Measurements from ENCODE around the gene CEACAM6. TPM values are rescaled to one million over a fixed set of nuclear protein-coding genes. Genes with fewer than 3 reads are reported as not detected.

The CEACAM6 gene
- total and polyA plus RNA-seq, 2 donors from 2014 or later = not detected

GRCh38 chr19:41815301-41815700 is 60.0 kb downstream of the CEACAM6 start:
- TF ChIP-seq, protein P1, sequence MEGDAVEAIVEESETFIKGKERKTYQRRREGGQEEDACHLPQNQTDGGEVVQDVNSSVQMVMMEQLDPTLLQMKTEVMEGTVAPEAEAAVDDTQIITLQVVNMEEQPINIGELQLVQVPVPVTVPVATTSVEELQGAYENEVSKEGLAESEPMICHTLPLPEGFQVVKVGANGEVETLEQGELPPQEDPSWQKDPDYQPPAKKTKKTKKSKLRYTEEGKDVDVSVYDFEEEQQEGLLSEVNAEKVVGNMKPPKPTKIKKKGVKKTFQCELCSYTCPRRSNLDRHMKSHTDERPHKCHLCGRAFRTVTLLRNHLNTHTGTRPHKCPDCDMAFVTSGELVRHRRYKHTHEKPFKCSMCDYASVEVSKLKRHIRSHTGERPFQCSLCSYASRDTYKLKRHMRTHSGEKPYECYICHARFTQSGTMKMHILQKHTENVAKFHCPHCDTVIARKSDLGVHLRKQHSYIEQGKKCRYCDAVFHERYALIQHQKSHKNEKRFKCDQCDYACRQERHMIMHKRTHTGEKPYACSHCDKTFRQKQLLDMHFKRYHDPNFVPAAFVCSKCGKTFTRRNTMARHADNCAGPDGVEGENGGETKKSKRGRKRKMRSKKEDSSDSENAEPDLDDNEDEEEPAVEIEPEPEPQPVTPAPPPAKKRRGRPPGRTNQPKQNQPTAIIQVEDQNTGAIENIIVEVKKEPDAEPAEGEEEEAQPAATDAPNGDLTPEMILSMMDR (IDR thresholded peaks at IDR 0.05; ENCODE audit: borderline replicate concordance, extremely low read depth, insufficient read depth) = no peak
- Histone ChIP-seq H3K36me3 (ENCODE audit: control insufficient read depth in 2 of 3, insufficient read depth in 3 of 3, low read length in 3 of 3) (no peaks in the 10 kb centered on the region), H3K9ac (ENCODE audit: low read length in 3 of 3) (no peak overlapping the region), H3K27ac (ENCODE audit: low read depth in 2 of 2, low read length in 2 of 2) (no peak overlapping the region), H3K4me1 (ENCODE audit: control insufficient read depth in 2 of 3, insufficient read depth in 2 of 3, low read depth in 1 of 3, low read length in 3 of 3) (no peaks in the 10 kb centered on the region), H3K4me3 (ENCODE audit: low read length in 3 of 3) (no peak overlapping the region), H3K9me3 (ENCODE audit: control insufficient read depth in 2 of 3, insufficient read depth in 1 of 3, low read length in 3 of 3) (no peaks in the 10 kb centered on the region), H3K27me3 (ENCODE audit: control insufficient read depth, insufficient read depth, low read length) (no peaks in the 10 kb centered on the region)
- no peak for FAIRE-seq
- intact Hi-C loops (cut with DNase I) = no loop called here
- DNase-seq = no peak

GRCh38 chr19:41816761-41817160 is 61.4 kb downstream of the CEACAM6 start:
- H3K9me3 ChIP-seq (ENCODE audit: control insufficient read depth in 2 of 3, insufficient read depth in 1 of 3, low read length in 3 of 3) = peaks cover 0 to 3% (median 0%) of the 10 kb centered on the region in 3 donors
- H3K36me3 ChIP-seq (ENCODE audit: control insufficient read depth in 2 of 3, insufficient read depth in 3 of 3, low read length in 3 of 3) = no peaks in the 10 kb centered on the region
- TF ChIP-seq, protein P1 (IDR thresholded peaks at IDR 0.05; ENCODE audit: borderline replicate concordance, extremely low read depth, insufficient read depth) = no peak
- FAIRE-seq (no peak), DNase-seq (no peak)
- H3K4me1 ChIP-seq (ENCODE audit: control insufficient read depth in 2 of 3, insufficient read depth in 2 of 3, low read depth in 1 of 3, low read length in 3 of 3) = no peaks in the 10 kb centered on the region
- H3K27ac ChIP-seq (ENCODE audit: low read depth in 2 of 2, low read length in 2 of 2) = no peak overlapping the region
- H3K9ac ChIP-seq (ENCODE audit: low read length in 3 of 3) = no peak overlapping the region
- no peak overlapping the region for H3K4me3 ChIP-seq (ENCODE audit: low read length in 3 of 3)
- intact Hi-C loops (cut with DNase I) = no loop called here
- H3K27me3 ChIP-seq (ENCODE audit: control insufficient read depth, insufficient read depth, low read length) = no peaks in the 10 kb centered on the region

DNA sequence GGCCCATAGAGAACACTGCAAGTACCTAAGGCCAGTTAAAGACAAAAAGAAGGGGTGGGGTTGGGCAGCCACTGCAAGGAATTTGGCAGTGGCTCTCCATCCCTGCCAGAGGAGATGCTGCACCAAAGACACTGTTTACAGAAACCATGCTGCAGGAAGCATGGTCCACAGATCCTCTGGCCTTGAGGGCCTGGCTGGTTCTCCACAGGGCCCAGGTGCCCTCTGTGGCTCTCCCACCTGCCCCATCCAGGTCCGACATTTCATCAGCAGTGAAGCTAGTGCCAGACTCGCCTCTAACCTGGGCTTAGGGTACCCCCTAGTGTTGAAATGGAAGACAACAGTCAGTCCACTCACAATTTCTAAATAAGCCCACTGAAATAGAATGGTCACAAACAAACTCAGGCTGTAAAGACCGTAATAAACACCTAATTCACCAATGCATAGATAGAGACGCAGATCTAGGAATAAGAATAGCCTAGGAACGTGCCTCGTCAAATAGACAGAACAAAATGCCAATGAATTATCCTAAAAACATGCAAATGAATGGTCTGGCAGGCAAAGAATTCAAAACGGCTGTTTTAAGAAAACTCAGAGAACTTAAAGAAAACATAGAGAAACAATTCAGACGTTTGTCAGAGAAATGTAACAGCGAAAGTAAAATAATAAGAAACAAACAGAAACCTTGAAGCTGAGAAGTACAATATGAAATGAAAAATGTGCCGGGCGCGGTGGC is 65.8 kb downstream of the CEACAM6 start:
- Histone ChIP-seq H3K9me3 (ENCODE audit: control insufficient read depth in 2 of 3, insufficient read depth in 1 of 3, low read length in 3 of 3) (peaks cover 0 to 3% (median 0%) of the 10 kb centered on the region in 3 donors), H3K4me3 (ENCODE audit: low read length in 3 of 3) (no peak overlapping the region), H3K4me1 (ENCODE audit: control insufficient read depth in 2 of 3, insufficient read depth in 2 of 3, low read depth in 1 of 3, low read length in 3 of 3) (no peaks in the 10 kb centered on the region), H3K9ac (ENCODE audit: low read length in 3 of 3) (no peak overlapping the region), H3K36me3 (ENCODE audit: control insufficient read depth in 2 of 3, insufficient read depth in 3 of 3, low read length in 3 of 3) (no peaks in the 10 kb centered on the region), H3K27me3 (ENCODE audit: control insufficient read depth, insufficient read depth, low read length) (no peaks in the 10 kb centered on the region), H3K27ac (ENCODE audit: low read depth in 2 of 2, low read length in 2 of 2) (no peak overlapping the region)
- FAIRE-seq = no peak
- TF ChIP-seq, protein P1 (IDR thresholded peaks at IDR 0.05; ENCODE audit: borderline replicate concordance, extremely low read depth, insufficient read depth) = peak; percentile 43
- peak in 4 of 5 donors; percentile 38 to 63 (median 52) for DNase-seq
- intact Hi-C loops (cut with DNase I) = no loop called here

Other genes starting within 250 kb of the CEACAM6 start
- gene CEACAM21, start 179.4 kb upstream of the CEACAM6 start, total RNA-seq = 5.6 TPM
- gene CEACAM21, start 179.4 kb upstream of the CEACAM6 start, polyA plus RNA-seq (ENCODE audit: insufficient read depth, low read depth, low replicate concordance) = 1.2 TPM
- gene CEACAM4, start 128.5 kb upstream of the CEACAM6 start, total RNA-seq = 4.7 TPM
- gene CEACAM4, start 128.5 kb upstream of the CEACAM6 start, polyA plus RNA-seq (ENCODE audit: insufficient read depth, low read depth, low replicate concordance) = not detected
- gene CEACAM7, start 67.3 kb upstream of the CEACAM6 start, total RNA-seq = 0.16 TPM
- not detected for gene CEACAM7, start 67.3 kb upstream of the CEACAM6 start, polyA plus RNA-seq (ENCODE audit: insufficient read depth, low read depth, low replicate concordance)
- not detected for gene CEACAM5, start 46.9 kb upstream of the CEACAM6 start, total RNA-seq
- not detected for gene CEACAM5, start 46.9 kb upstream of the CEACAM6 start, polyA plus RNA-seq (ENCODE audit: insufficient read depth, low read depth, low replicate concordance)
- 0.69 TPM for gene CEACAM3, start 41.1 kb downstream of the CEACAM6 start, total RNA-seq
- gene CEACAM3, start 41.1 kb downstream of the CEACAM6 start, polyA plus RNA-seq (ENCODE audit: insufficient read depth, low read depth, low replicate concordance) = not detected
- gene LYPD4, start 89.2 kb downstream of the CEACAM6 start, total RNA-seq = not detected
- not detected for gene LYPD4, start 89.2 kb downstream of the CEACAM6 start, polyA plus RNA-seq (ENCODE audit: insufficient read depth, low read depth, low replicate concordance)
- not detected for gene DMRTC2, start 89.5 kb downstream of the CEACAM6 start, total RNA-seq
- gene DMRTC2, start 89.5 kb downstream of the CEACAM6 start, polyA plus RNA-seq (ENCODE audit: insufficient read depth, low read depth, low replicate concordance) = not detected
- gene RPS19, start 104.7 kb downstream of the CEACAM6 start, total RNA-seq = 1,433 TPM
- 2,116 TPM for gene RPS19, start 104.7 kb downstream of the CEACAM6 start, polyA plus RNA-seq (ENCODE audit: insufficient read depth, low read depth, low replicate concordance)
- 11.0 TPM for gene CD79A, start 121.7 kb downstream of the CEACAM6 start, total RNA-seq
- 0.32 TPM for gene CD79A, start 121.7 kb downstream of the CEACAM6 start, polyA plus RNA-seq (ENCODE audit: insufficient read depth, low read depth, low replicate concordance)
- gene ARHGEF1, start 127.7 kb downstream of the CEACAM6 start, total RNA-seq = 139 TPM
- 39.0 TPM for gene ARHGEF1, start 127.7 kb downstream of the CEACAM6 start, polyA plus RNA-seq (ENCODE audit: insufficient read depth, low read depth, low replicate concordance)
- 0.69 TPM for gene ERFL, start 172.9 kb downstream of the CEACAM6 start, total RNA-seq
- gene ERFL, start 172.9 kb downstream of the CEACAM6 start, polyA plus RNA-seq (ENCODE audit: insufficient read depth, low read depth, low replicate concordance) = not detected
- gene RABAC1, start 203.8 kb downstream of the CEACAM6 start, total RNA-seq = 146 TPM
- 333 TPM for gene RABAC1, start 203.8 kb downstream of the CEACAM6 start, polyA plus RNA-seq (ENCODE audit: insufficient read depth, low read depth, low replicate concordance)
- gene ATP1A3, start 238.7 kb downstream of the CEACAM6 start, total RNA-seq = not detected
- not detected for gene ATP1A3, start 238.7 kb downstream of the CEACAM6 start, polyA plus RNA-seq (ENCODE audit: insufficient read depth, low read depth, low replicate concordance)

Measured in kidney (tissue), 14 donors.